ENCODE data around the gene ZNF337. TPM values are rescaled to one million over a fixed set of nuclear protein-coding genes. Genes with fewer than 3 reads are reported as not detected.

Gene ZNF337
- total RNA-seq, 1 donor from 2014 or later, result 24.5 TPM

DNA sequence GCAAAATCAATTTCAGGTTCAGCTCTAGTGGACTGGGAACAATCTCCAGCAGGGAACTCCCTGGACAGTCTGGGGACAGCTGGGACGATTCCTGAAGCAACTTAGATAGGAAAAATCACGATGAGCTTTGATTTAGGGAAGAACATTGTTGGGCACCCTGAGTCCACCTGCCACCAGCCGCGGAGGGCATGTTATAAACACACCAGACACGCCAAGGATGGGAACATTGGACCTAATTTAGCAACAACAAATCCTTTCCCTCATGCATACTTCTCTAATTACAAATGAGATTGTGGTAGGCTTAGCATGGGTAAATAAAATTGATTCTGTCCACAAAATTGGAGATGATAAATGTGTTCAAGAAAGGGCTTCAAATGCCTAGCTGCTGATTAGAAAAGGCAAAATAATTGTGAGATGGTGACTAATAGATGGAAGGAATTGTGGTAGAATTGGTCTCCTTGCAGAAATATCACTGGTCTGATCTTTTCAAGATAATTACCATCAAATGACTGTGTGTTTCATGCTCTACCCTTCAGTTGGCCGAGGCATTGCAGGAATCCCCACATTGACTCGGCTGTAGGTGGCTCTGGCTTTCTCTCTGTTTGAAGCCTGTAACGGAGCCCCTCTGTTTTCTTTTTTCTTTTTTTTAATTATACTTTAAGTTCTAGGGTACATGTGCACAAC, 66.7 kb downstream of the ZNF337 start:
- H3K4me3 Mint-ChIP-seq (ENCODE audit: unreplicated experiment), result no peak overlapping the region
- peaks cover 11% of the 10 kb centered on the region for H3K36me3 Mint-ChIP-seq (ENCODE audit: unreplicated experiment)

DNA sequence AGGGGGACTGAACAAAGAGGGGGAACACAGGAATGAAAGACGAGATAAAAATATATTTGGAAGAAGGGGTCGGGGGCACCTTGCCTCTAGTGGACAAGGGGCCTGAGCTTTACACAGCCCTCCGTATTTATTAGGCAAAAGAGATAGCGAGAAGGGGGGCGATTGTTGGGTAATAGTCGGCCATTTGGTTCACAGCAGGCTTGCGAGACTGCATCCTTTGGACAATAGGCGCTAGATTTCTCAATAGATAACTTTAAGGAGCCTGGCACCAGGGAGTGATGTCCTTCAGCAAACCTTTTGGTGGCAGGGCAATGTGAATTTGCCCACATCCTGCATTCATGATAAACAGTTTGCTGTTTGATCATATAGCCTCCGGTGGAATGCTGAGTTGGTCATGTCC, 69.9 kb downstream of the ZNF337 start:
- TF ChIP-seq, protein P1, sequence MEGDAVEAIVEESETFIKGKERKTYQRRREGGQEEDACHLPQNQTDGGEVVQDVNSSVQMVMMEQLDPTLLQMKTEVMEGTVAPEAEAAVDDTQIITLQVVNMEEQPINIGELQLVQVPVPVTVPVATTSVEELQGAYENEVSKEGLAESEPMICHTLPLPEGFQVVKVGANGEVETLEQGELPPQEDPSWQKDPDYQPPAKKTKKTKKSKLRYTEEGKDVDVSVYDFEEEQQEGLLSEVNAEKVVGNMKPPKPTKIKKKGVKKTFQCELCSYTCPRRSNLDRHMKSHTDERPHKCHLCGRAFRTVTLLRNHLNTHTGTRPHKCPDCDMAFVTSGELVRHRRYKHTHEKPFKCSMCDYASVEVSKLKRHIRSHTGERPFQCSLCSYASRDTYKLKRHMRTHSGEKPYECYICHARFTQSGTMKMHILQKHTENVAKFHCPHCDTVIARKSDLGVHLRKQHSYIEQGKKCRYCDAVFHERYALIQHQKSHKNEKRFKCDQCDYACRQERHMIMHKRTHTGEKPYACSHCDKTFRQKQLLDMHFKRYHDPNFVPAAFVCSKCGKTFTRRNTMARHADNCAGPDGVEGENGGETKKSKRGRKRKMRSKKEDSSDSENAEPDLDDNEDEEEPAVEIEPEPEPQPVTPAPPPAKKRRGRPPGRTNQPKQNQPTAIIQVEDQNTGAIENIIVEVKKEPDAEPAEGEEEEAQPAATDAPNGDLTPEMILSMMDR (IDR thresholded peaks at IDR 0.05; ENCODE audit: partially characterized antibody, unreplicated experiment), result no peak
- Mint-ChIP-seq H3K27ac (ENCODE audit: unreplicated experiment) (no peak overlapping the region), H3K27me3 (ENCODE audit: unreplicated experiment) (peaks cover 3% of the 10 kb centered on the region), H3K4me3 (ENCODE audit: unreplicated experiment) (no peak overlapping the region), H3K9me3 (ENCODE audit: unreplicated experiment) (peaks cover 6% of the 10 kb centered on the region), H3K4me1 (ENCODE audit: low read depth, unreplicated experiment) (peaks cover 10% of the 10 kb centered on the region), H3K36me3 (ENCODE audit: unreplicated experiment) (peaks cover 6% of the 10 kb centered on the region)
- DNase-seq, result no peak

More for the DNA sequence above, 66.7 kb downstream of the ZNF337 start:
- no peaks in the 10 kb centered on the region for H3K27me3 Mint-ChIP-seq (ENCODE audit: unreplicated experiment)
- DNase-seq, result no peak
- TF ChIP-seq, protein P1 (IDR thresholded peaks at IDR 0.05; ENCODE audit: partially characterized antibody, unreplicated experiment), result no peak
- H3K4me1 Mint-ChIP-seq (ENCODE audit: low read depth, unreplicated experiment), result no peaks in the 10 kb centered on the region
- peaks cover 2% of the 10 kb centered on the region for H3K9me3 Mint-ChIP-seq (ENCODE audit: unreplicated experiment)
- no peak overlapping the region for H3K27ac Mint-ChIP-seq (ENCODE audit: unreplicated experiment)

DNA sequence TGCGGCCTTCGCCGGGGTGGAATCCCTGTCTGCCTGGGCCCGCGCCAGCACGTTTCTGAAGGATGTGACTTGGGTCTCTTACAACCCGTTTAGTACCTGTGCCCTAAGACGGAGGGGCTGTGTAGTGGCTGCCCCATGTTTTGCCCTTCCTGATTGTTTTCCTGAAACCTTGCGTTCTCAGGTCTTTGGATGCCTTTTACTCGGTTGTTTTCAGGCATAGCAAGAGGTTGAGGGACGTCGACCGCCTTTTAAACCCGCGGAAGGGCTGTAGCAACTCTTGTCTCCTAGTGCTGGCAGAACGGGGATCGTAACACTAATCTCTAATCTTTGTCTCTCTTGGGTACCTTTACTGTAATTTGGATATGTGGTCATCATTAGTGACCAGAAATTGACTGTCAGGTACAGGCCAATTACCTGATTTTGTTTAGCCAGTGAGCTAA, 72.1 kb downstream of the ZNF337 start:
- Mint-ChIP-seq H3K27ac (ENCODE audit: unreplicated experiment) (peak overlapping the region; percentile 92), H3K4me3 (ENCODE audit: unreplicated experiment) (peak overlapping the region; percentile 93), H3K27me3 (ENCODE audit: unreplicated experiment) (peaks cover 3% of the 10 kb centered on the region), H3K36me3 (ENCODE audit: unreplicated experiment) (peaks cover 6% of the 10 kb centered on the region), H3K4me1 (ENCODE audit: low read depth, unreplicated experiment) (peaks cover 10% of the 10 kb centered on the region), H3K9me3 (ENCODE audit: unreplicated experiment) (peaks cover 4% of the 10 kb centered on the region)
- TF ChIP-seq, protein P1 (IDR thresholded peaks at IDR 0.05; ENCODE audit: partially characterized antibody, unreplicated experiment), result no peak
- DNase-seq, result no peak

Other genes with a start within 250 kb of the ZNF337 start
- gene NINL, start 111.3 kb downstream of the ZNF337 start, total RNA-seq (ENCODE audit: unreplicated experiment), result 86.8 TPM
- gene NANP, start 72.8 kb downstream of the ZNF337 start, total RNA-seq (ENCODE audit: unreplicated experiment), result 1.4 TPM

Measured in glutamatergic neuron (in vitro differentiated cells).